Measurements from ENCODE around the gene ATP5F1D. TPM values are rescaled to one million over a fixed set of nuclear protein-coding genes. Genes with fewer than 3 reads are reported as not detected.

ATP5F1D gene
- total RNA-seq, 1 experiment from 2014 or later = 179 TPM

DNA sequence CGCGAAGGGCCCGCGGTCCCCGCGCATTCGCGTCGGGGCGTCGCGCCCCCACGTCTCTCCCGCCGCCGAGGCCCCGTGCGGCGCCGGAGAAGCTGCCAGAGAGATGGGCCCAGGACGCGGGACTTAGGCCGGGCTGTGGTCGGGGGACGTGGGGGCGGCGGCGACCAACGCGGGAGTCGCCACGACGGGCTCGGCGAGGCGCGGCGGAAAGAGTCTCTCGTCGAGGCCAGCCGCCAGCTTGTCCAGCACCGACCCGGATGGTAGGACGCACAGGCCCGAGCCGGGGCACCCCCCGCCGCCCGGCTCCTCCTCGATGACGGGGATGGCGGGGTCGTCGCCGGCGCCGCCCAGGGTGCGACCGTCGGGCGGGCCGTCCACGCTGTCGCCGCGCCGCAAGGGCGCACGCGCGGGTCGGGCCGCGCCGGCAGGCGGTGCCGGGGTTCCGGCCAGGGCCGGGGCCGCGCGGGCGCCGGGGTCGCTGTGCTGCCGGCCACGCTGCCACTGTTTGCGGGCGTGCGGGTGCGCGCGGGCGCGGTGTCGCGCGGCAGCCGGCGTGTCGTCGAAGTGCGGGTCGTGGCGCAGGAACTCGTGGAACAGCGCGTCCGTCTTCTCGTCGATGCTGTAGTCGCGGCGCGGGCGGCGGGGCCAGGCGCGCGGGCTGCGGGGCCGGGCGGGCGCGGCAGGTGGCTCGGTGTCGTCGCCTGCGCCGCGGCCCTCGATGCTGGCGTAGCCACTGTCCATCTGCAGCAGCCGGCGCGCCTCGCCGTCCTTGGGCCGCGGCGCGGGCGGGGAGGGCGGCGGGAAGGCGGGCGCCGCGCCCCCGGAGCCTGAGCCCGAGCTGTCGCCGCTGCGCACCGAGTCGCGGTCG is 12.3 kb upstream of the ATP5F1D start:
- TF ChIP-seq, protein P1, sequence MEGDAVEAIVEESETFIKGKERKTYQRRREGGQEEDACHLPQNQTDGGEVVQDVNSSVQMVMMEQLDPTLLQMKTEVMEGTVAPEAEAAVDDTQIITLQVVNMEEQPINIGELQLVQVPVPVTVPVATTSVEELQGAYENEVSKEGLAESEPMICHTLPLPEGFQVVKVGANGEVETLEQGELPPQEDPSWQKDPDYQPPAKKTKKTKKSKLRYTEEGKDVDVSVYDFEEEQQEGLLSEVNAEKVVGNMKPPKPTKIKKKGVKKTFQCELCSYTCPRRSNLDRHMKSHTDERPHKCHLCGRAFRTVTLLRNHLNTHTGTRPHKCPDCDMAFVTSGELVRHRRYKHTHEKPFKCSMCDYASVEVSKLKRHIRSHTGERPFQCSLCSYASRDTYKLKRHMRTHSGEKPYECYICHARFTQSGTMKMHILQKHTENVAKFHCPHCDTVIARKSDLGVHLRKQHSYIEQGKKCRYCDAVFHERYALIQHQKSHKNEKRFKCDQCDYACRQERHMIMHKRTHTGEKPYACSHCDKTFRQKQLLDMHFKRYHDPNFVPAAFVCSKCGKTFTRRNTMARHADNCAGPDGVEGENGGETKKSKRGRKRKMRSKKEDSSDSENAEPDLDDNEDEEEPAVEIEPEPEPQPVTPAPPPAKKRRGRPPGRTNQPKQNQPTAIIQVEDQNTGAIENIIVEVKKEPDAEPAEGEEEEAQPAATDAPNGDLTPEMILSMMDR (conservative IDR thresholded peaks at IDR 0.05) = no peak
- Histone ChIP-seq H4K20me1 (ENCODE audit: control insufficient read depth, insufficient read depth, insufficient read length) (no peaks in the 10 kb centered on the region), H2AFZ (ENCODE audit: low read length) (no peak overlapping the region), H3K14ac (ENCODE audit: insufficient read depth, low read length) (no peak overlapping the region), H2AK5ac (ENCODE audit: insufficient read length, low read length) (no peak overlapping the region), H3K4ac (ENCODE audit: low read depth, low read length) (no peak overlapping the region), H3K9ac (ENCODE audit: extremely low read depth, insufficient read length, low read length) (no peak overlapping the region), H4K8ac (replicated peaks; ENCODE audit: insufficient read length, low read depth, low read length) (no peak overlapping the region), H3K79me1 (ENCODE audit: insufficient read depth, low read depth, low read length, poor library complexity, severe bottlenecking) (no peaks in the 10 kb centered on the region), H4K91ac (ENCODE audit: insufficient read length, low read depth, low read length) (no peak overlapping the region), H2BK5ac (ENCODE audit: insufficient read length, low read length) (no peak overlapping the region), H3K18ac (ENCODE audit: insufficient read length, low read depth, low read length) (no peak overlapping the region), H3K4me1 (ENCODE audit: insufficient read depth, low read length) (no peaks in the 10 kb centered on the region), H3K4me2 (ENCODE audit: insufficient read depth, insufficient read length, low read length) (no peak overlapping the region), H3K23ac (ENCODE audit: insufficient read length, low read depth, low read length) (no peak overlapping the region), H2BK120ac (ENCODE audit: low read depth, low read length, poor library complexity, severe bottlenecking) (no peak overlapping the region), H3K27ac (ENCODE audit: insufficient read length, low read depth, low read length) (no peak overlapping the region), H4K5ac (ENCODE audit: insufficient read length, low read depth, low read length) (no peak overlapping the region), H3K9me3 (ENCODE audit: control insufficient read depth, low read depth, low read length) (no peaks in the 10 kb centered on the region), H3K79me2 (ENCODE audit: insufficient read depth, low read length) (no peaks in the 10 kb centered on the region), H2BK20ac (ENCODE audit: low read depth, low read length, poor library complexity, severe bottlenecking) (no peak overlapping the region), H3K23me2 (ENCODE audit: insufficient read length, low read depth, low read length, poor library complexity, severe bottlenecking) (no peaks in the 10 kb centered on the region), H2BK12ac (ENCODE audit: insufficient read length, low read depth, low read length) (no peak overlapping the region), H3K27me3 (ENCODE audit: insufficient read depth, low read length) (no peaks in the 10 kb centered on the region), H3K56ac (ENCODE audit: insufficient read length, low read depth, low read length) (no peak overlapping the region), H2BK15ac (ENCODE audit: low read depth, low read length) (no peak overlapping the region), H3T11ph (ENCODE audit: low read length) (no peak overlapping the region)
- H3K9me3 Mint-ChIP-seq = no peaks in the 10 kb centered on the region
- DNase-seq = no peak
- no peak overlapping the region for H3K27ac Mint-ChIP-seq
- no peaks in the 10 kb centered on the region for H3K27me3 Mint-ChIP-seq (ENCODE audit: low read depth)
- no peak overlapping the region for H3K4me3 Mint-ChIP-seq
- 0 out of 4 replicates have a peak, but pooled peaks cover 0 to 2% of the 10 kb centered on the region in 2 experiments for H3K4me1 Mint-ChIP-seq
- no CpG with 5 or more reads among the region's 158 CpGs for WGBS (ENCODE audit: extremely low coverage, insufficient read length, low lambda C conversion rate)
- H3K36me3 Mint-ChIP-seq (ENCODE audit: insufficient read depth in 1 of 3, low read depth in 3 of 3) = peaks cover 2 to 22% (median 21%) of the 10 kb centered on the region in 3 experiments; a peak in 5 of 7 replicates

Data from H9 (cell line).